NCI-H2107 (cell line): ENCODE data around the gene ZNF202.
"Not testable (repeated sequence)": the region's sequence is repeated elsewhere in the genome, so short reads cannot be mapped to it uniquely, and the experiment has no call there.

Experiments used
- DNase-seq: peaks from one replicate; lab custom pipeline; 2025; lab: John Stamatoyannopoulos, UW

The ZNF202 gene

GRCh38 chr11:123742031-123742723 lies 717 bp upstream of the ZNF202 start:
- no peak for DNase-seq

DNA sequence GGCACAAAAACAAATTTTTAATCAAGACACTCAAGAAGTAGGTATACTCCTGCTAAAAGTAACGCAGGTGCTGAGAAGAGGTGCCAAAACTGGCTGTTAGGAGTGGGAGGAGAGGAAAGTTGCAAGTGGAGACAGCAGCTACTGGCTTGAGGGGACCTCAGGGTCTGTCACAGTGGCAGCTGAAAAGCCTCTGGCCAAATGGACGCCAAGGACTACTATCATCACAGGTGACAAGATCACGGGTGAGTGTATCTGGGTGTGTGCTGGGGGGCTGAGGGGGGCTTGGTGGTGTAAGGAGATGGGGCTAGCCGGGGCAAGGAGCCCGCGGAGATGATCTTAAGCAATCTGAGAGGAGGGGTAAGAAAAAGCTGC lies 687 bp downstream of the ZNF202 start:
- DNase-seq, result no peak

GRCh38 chr11:123738374-123738773 lies 3.1 kb downstream of the ZNF202 start:
- DNase-seq, result no peak

DNA sequence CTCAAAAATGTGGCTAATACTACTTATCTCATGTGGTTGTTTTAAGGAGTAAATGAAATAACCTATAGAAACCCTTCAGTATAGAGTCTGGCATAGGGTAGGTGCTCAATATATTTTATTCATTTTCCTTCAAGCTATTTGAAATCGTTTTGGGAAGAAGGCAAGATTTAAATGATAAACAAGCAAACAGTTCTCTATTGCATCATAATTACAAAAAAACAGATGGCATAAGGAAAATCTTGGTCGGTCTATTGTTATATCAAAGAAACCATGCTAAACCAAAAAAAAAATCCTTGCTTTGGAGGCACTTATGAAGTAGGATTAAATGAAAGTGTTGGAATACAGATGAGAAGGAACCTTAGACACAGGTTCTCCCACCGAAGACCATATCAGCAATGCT lies 4.7 kb downstream of the ZNF202 start:
- no peak for DNase-seq

DNA sequence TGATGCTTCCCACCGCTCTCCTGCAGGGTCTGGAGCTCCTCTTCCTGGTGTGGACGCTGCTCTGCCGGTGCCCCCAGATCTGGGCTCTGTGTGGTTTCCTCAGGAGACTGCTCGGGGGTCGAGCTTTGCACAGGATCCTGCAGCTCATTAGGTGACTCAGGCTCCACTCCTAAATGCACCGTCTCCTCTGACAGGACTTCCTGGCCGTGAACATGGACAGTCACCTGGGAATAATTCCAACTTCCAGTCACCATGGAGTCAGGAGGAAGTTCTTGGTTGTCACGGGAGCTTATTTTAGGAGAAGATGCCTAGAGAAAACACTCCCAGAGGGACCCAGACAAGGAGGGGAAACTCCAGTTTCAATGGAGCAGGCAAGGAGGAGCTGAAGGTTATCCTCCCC lies 11.9 kb downstream of the ZNF202 start:
- no peak for DNase-seq

GRCh38 chr11:123725995-123726655 lies 15.3 kb downstream of the ZNF202 start:
- no peak for DNase-seq

GRCh38 chr11:123719452-123719851 lies 22.0 kb downstream of the ZNF202 start:
- no peak for DNase-seq

- no peak for DNase-seq
These were observed 23.0 kb downstream of the ZNF202 start for GRCh38 chr11:123718469-123718868.

DNA sequence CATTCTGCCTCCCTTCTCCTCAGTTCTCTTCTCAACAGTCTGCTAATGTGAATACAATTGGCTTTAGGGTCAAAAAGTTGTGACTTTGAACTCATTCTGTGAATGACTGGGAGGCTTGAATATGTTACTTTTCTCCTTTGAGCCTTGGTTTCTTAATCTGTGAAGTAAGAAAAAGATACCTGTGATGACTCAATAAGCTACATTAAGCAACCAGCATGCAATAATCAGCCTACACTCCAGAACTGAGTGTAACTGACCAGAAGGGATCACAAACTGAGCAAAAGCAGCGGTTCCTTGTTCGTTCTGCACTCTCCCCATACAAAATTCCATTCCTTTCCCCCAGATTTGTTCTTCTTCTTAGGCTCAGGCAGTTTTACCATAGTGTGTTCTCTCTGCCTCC lies 23.4 kb downstream of the ZNF202 start:
- no peak for DNase-seq

- not testable (repeated sequence) for DNase-seq
These were observed 28.8 kb downstream of the ZNF202 start for GRCh38 chr11:123712627-123713026.

DNA sequence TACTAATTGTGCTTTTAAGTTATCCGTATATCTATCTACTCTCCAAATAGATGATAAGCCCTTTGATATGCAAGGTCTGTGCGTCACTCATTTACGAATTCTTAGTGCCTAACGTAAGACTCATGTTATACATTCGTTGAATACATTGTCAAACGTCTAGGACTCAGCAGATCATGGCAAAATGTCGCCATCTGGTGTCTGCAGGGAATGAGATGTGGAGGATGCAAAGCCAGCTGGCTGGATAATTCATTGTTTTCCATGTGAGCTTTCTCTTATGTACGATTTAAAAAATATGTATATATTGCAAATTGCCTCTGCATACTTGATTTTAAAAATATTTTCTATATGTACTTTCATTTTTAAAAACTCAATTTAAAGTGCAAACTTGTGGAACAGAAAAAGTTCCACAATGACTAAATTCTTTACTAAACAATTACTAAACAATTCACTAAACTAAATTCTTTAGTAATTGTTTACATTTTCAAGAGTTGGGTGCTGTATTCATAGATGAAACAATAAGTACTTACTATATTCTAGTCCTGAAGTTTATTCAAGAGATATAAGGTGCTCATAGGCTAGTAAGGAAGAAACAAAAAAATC lies 33.8 kb downstream of the ZNF202 start:
- DNase-seq, result no peak

DNA sequence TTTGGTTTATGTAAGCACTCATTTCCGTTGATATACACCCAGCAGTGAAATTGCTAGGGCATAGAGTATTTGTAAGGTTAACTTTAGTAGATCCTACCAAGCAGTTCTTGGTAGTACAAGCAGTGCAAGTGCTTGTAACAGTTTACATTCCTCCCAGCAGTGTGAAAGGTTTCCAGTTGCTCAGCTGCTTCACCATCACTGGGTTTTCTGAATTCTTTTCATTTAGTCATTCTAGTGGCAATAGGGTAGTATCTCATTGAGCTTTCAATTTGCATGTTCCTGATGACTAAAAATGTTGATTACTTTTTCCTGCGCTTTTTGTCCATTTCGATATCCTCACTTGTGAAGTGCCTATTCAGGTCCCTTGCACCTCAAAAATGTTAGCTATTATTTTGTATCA lies 34.3 kb downstream of the ZNF202 start:
- DNase-seq, result no peak

DNA sequence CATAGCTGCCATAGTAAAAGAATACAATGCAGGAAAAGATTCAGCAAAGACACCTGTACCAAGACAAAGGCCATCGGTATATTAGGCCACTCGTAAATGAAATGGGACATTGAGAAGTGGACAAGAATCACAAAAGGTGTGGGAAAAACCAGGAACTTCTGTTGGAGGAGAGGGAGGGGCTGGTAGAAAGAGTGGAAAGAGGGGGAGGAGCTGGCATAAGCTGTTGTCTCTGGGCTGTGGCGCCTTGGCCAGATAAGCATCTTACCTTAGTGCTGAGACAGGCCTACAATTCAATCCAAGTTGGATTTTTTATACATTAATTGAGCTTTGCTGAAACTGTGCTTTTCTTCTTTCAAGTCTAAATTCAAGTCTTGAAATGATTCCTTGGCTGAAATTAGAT lies 37.1 kb downstream of the ZNF202 start:
- DNase-seq, result no peak

DNA sequence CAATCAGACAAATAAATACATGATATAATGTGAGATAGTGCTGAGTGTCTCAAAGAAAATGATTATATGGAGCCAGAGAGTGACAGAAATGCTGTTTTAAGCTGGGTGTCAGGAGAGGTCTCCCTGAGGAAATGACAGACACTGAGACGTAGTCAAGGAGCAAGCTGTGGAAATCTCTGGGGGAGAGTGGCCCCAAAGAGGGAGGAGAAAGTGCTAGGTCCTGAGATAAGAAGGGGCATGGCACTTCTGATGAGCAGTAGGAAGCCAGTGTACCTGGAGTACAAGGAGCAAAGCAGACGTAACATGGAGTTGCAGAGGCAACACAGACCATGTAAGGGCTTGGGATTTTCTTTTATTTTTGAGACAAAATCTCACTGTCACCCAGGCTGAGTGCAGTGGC lies 38.8 kb downstream of the ZNF202 start:
- DNase-seq, result no peak

- DNase-seq, result no peak
These were observed 39.3 kb downstream of the ZNF202 start for GRCh38 chr11:123702139-123702538.

GRCh38 chr11:123700772-123701171 lies 40.7 kb downstream of the ZNF202 start:
- no peak for DNase-seq

- no peak for DNase-seq
These were observed 42.8 kb downstream of the ZNF202 start for GRCh38 chr11:123698546-123699127.

- DNase-seq, result no peak
These were observed 45.3 kb downstream of the ZNF202 start for GRCh38 chr11:123696183-123696582.

DNA sequence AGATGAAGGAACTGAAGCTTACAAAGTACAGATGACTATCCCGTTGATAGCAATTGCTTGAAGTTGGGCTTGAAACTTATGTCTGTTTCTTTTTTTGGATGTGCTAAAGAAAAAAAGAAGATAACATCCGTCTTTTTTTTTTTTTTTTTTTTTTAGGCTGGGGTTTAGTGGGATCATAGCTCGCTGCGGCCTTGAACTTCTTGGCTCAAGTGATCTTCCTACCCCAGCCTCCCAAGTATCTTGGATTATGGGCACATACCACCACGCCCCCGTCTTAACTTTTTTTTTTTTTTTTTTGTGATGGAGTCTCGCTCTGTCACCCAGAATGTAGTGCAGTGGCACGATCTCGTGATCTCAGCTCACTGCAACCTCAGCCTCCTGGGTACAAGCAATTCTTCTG lies 46.2 kb downstream of the ZNF202 start:
- no peak for DNase-seq

DNA sequence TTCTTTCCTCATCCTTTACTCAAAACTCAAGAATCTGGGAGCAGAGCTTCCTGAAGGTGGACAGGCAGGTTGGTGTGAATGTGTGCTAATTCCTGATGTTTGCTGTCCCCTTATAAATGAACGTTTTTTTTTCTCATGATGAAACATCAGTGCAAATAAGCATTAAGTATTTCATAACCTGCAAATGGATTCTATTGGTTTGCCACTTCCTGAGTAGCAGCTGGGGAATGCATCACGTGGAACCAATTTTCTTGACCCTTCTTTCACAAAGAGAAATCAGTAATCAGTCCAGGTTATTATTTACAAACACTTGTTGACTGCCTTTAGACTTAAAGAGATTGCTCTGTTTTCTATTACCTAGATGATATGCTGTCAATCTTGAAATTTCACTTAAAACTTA lies 46.9 kb downstream of the ZNF202 start:
- no peak for DNase-seq

DNA sequence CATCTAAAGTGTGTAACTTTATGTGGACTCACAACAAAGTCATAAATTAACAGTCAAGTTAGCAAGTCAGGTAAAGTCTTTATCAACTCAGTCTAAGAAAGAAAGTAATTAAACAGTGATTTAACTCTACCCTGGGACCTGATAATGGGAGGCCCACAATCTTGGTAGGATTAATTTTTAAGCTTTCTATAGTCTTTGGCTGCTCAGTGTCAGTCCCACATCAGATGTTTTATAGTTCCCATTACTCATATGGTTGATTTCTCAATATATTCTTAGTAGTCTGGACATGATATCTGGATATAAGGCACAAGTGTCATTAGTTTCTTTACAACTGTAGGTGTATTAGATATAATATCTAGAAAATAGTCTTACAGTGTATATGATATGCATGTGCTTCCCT lies 48.5 kb downstream of the ZNF202 start:
- DNase-seq, result no peak

DNA sequence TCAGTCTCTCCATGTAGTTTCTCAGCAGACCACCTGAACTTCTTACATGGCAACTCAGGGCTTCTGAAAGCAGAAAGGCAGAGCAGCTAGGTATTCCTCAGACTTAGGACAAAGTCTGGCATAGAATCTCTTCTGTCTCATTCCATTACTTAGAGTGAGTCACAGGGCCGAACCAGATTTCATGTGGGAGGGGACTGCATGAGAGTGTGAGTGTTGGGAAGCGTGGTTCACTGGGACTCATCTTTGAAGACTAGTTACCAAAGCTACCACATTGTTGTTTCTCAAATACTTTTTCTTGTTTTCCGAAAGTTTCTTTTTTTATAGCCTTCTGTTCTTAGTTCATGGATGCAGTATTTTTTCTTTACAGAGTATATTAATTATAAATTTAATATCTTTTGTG lies 51.0 kb downstream of the ZNF202 start:
- no peak for DNase-seq

DNA sequence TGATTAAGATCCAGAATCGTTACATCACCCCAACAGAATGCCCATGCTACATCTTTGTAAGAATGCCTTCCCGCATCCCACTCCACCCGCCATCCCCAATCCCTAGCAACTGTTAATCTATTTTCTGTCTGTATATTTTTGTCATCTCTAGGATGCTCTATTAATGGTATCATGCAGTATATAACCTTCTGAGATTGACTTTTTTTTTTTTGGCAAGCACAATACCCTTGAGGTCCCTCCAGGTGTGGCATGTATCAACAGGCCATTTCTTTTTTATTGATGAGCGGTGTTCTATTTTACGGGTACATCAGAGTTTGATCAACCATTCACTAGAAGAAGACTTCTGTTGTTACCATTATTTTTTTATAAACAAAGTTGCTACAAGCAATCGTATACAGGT lies 56.9 kb downstream of the ZNF202 start:
- DNase-seq, result no peak
